GM12874 (cell line): Measurements from ENCODE around the gene ZAP70.

Source experiments
- CTCF ChIP-seq: IDR thresholded peaks from 2 replicates; pipeline ENCODE4 v1.5.1; 2011; ENCODE audit warnings: low read depth, mild to moderate bottlenecking, control low read depth, low read length, moderate library complexity; ENCODE audit not compliant: insufficient read depth

Gene ZAP70

GRCh38 chr2:97716695-97717612 lies 3.6 kb downstream of the ZAP70 start:
- no peak for TF ChIP-seq CTCF

GRCh38 chr2:97717613-97717995 lies 4.2 kb downstream of the ZAP70 start:
- no peak for TF ChIP-seq CTCF

GRCh38 chr2:97718051-97718882 lies 4.9 kb downstream of the ZAP70 start:
- no peak for TF ChIP-seq CTCF

- TF ChIP-seq CTCF: no peak
Observed at GRCh38 chr2:97718942-97719341, 5.6 kb downstream of the ZAP70 start.

GRCh38 chr2:97719362-97720155 lies 6.2 kb downstream of the ZAP70 start:
- TF ChIP-seq CTCF: no peak

- no peak for TF ChIP-seq CTCF
Observed at GRCh38 chr2:97720746-97721145, 7.4 kb downstream of the ZAP70 start.

- no peak for TF ChIP-seq CTCF
Observed at GRCh38 chr2:97722227-97722626, 8.9 kb downstream of the ZAP70 start.
